OCI-LY3 (cell line): Measurements from ENCODE around the gene APBB3.

Experiments used
- H2AFZ ChIP-seq: fragments of 200-600, 300-600 bp; shearing (Covaris generic); 2 replicates; pipeline ENCODE4 v1.6.0; 2014; ENCODE audit warnings: antibody characterized with exemption, low read depth, low read length
- H3K27ac ChIP-seq: fragments of 200-600, 300-600 bp; sonication (generic); 2 replicates; pipeline ENCODE4 v1.5.1; 2014; ENCODE audit warnings: mild to moderate bottlenecking, low read length, moderate library complexity, mixed read lengths
- H3K27me3 ChIP-seq: fragments of 200-600, 300-600 bp; sonication (generic); 2 replicates; pipeline ENCODE4 v1.6.1; 2014; ENCODE audit warnings: low read depth, low read length, mixed read lengths
- H3K36me3 ChIP-seq: fragments of 200-600, 300-600 bp; sonication (generic); replicated peaks from 2 replicates; pipeline ENCODE3; 2014; ENCODE audit warnings: low read depth, low read length, mixed read lengths
- H3K4me1 ChIP-seq: fragments of 300-600, 200-600 bp; sonication (generic); 2 replicates; pipeline ENCODE4 v1.6.1; 2014; ENCODE audit warnings: low read length, mixed read lengths
- H3K4me2 ChIP-seq: fragments of 200-600, 300-600 bp; sonication (generic); 2 replicates; pipeline ENCODE4 v1.6.1; 2014; ENCODE audit warnings: low read length, mixed read lengths
- H3K4me3 ChIP-seq: fragments of 300-600, 200-600 bp; sonication (generic); 2 replicates; pipeline ENCODE4 v1.5.1; 2014; ENCODE audit warnings: antibody characterized with exemption, mild to moderate bottlenecking, low read length, moderate library complexity
- H3K79me2 ChIP-seq: fragments of 300-600, 200-600 bp; shearing (Covaris generic); 2 replicates; pipeline ENCODE4 v1.6.1; 2014; ENCODE audit warnings: mild to moderate bottlenecking, low read length, mixed read lengths
- H3K9ac ChIP-seq: fragments of 300-600, 200-600 bp; shearing (Covaris generic); 2 replicates; pipeline ENCODE4 v1.6.0; 2014; ENCODE audit warnings: mild to moderate bottlenecking, low read length, moderate library complexity
- H3K9me3 ChIP-seq: fragments of 200-600, 300-600 bp; shearing (Covaris generic); 2 replicates; pipeline ENCODE4 v1.6.1; 2014; ENCODE audit warnings: low read length, mixed read lengths; ENCODE audit not compliant: insufficient read depth
- H4K20me1 ChIP-seq: fragments of 200-600, 300-600 bp; sonication (generic); 2 replicates; pipeline ENCODE4 v1.6.1; 2016; ENCODE audit warnings: low read length, mixed read lengths; ENCODE audit not compliant: insufficient read depth
- EZH2phosphoT487 ChIP-seq: fragments of 200-600 bp; shearing (Covaris generic); IDR thresholded peaks from 2 replicates; pipeline ENCODE4 v1.6.1; 2018; ENCODE audit warnings: antibody characterized with exemption, mixed run types, low read depth
- TF ChIP-seq, protein P1 (sequence below): fragments of 200-600, 300-600 bp; sonication (generic); IDR thresholded peaks from 2 replicates; pipeline ENCODE4 v1.5.1; 2014; ENCODE audit warnings: antibody characterized with exemption, low read length, low read depth

Gene APBB3

GRCh38 chr5:140564196-140565023 is at the start of gene APBB3, which contains the start of gene SLC35A4:
APBB3 (minus strand) TSS chr5:140564598; CDS start chr5:140564245, 353 bp downstream.
SLC35A4 (plus strand) TSS chr5:140564828; CDS start chr5:140567170, 2,342 bp downstream.
- H3K27ac ChIP-seq: peak within 1 kb of the TSS; percentile 60

DNA sequence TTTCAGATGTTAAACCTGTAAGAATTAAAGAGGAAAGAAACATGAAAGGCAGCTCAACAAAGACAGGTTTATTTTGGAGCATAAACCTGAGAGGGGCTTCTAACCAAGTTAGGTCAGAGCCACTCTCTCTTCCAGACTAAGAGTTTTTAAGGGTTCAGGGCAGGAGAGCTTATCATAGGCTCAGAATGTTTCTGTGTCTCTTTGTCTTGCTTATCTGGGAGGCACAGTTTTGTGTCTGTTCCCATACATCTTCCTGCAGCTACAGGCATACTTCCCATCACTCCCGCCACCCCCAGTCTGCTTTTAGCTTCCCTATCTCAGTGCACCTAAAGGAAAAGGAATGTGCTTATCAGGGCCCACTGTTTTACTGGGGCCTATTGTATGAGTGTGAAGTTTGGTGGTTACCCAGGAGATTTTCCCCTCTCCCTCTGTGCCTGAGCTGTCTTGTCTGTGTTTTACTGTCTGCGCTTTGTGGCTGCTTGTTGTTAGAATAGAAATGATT is 46.7 kb upstream of the APBB3 start:
- no peak overlapping the region for H2AFZ ChIP-seq
- H3K27ac ChIP-seq: no peak overlapping the region
- H3K4me1 ChIP-seq: peaks cover 5% of the 10 kb centered on the region; the same call in 1 of the 2 replicates
- H3K9ac ChIP-seq: no peak overlapping the region
- no peak for TF ChIP-seq EZH2phosphoT487
- TF ChIP-seq, protein P1, sequence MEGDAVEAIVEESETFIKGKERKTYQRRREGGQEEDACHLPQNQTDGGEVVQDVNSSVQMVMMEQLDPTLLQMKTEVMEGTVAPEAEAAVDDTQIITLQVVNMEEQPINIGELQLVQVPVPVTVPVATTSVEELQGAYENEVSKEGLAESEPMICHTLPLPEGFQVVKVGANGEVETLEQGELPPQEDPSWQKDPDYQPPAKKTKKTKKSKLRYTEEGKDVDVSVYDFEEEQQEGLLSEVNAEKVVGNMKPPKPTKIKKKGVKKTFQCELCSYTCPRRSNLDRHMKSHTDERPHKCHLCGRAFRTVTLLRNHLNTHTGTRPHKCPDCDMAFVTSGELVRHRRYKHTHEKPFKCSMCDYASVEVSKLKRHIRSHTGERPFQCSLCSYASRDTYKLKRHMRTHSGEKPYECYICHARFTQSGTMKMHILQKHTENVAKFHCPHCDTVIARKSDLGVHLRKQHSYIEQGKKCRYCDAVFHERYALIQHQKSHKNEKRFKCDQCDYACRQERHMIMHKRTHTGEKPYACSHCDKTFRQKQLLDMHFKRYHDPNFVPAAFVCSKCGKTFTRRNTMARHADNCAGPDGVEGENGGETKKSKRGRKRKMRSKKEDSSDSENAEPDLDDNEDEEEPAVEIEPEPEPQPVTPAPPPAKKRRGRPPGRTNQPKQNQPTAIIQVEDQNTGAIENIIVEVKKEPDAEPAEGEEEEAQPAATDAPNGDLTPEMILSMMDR: no peak
- H3K4me2 ChIP-seq: no peak overlapping the region
- H3K4me3 ChIP-seq: no peak overlapping the region
- no peaks in the 10 kb centered on the region for H3K9me3 ChIP-seq
- no peaks in the 10 kb centered on the region for H3K79me2 ChIP-seq
- H4K20me1 ChIP-seq: no peaks in the 10 kb centered on the region
- no peaks in the 10 kb centered on the region for H3K36me3 ChIP-seq
- H3K27me3 ChIP-seq: no peaks in the 10 kb centered on the region

More at GRCh38 chr5:140564196-140565023, at the start of gene APBB3, which contains the start of gene SLC35A4:
- Histone ChIP-seq H3K27me3 (no peaks in the 10 kb centered on the region), H4K20me1 (no peaks in the 10 kb centered on the region), H3K4me3 (peak within 1 kb of the TSS; percentile 100), H3K79me2 (peaks cover 26% of the 10 kb centered on the region), H3K9me3 (no peaks in the 10 kb centered on the region), H3K4me1 (peaks cover 28% of the 10 kb centered on the region), H3K9ac (peak within 1 kb of the TSS; percentile 96), H2AFZ (peak within 1 kb of the TSS; percentile 82; the same call in 1 of the 2 replicates), H3K36me3 (no peaks in the 10 kb centered on the region), H3K4me2 (peak within 1 kb of the TSS; percentile 99)
- no peak for TF ChIP-seq EZH2phosphoT487

DNA sequence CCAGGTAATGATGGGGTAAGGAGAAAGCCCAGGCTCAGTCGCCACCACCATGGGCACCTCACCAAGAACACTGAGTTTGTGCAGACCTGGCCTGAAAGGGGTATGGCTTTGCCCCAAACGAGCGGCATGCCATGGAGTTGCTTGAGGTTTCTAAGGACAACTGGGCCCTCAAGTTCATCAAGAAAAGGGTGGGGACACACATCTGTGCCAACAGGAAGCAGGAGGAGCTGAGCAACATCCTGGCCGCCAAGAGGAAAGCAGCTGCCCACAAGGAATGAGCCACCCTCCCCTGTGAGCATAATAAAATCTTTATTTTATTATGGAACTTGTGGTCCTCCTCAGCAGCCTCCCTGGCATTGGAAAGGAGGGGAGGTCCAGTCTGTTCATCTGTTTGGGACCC is 44.7 kb upstream of the APBB3 start:
- Histone ChIP-seq H3K27ac (no peak overlapping the region), H2AFZ (no peak overlapping the region), H3K27me3 (no peaks in the 10 kb centered on the region), H4K20me1 (no peaks in the 10 kb centered on the region), H3K36me3 (no peaks in the 10 kb centered on the region), H3K79me2 (no peaks in the 10 kb centered on the region), H3K4me2 (no peak overlapping the region), H3K4me1 (peaks cover 5% of the 10 kb centered on the region; the same call in 1 of the 2 replicates), H3K9me3 (no peaks in the 10 kb centered on the region), H3K4me3 (no peak overlapping the region), H3K9ac (no peak overlapping the region)
- TF ChIP-seq, protein P1: no peak
- TF ChIP-seq EZH2phosphoT487: no peak

- no peak for TF ChIP-seq EZH2phosphoT487
- TF ChIP-seq, protein P1: no peak
- Histone ChIP-seq H3K4me1 (peaks cover 5% of the 10 kb centered on the region; the same call in 1 of the 2 replicates), H3K79me2 (no peaks in the 10 kb centered on the region), H3K27me3 (no peaks in the 10 kb centered on the region), H3K36me3 (no peaks in the 10 kb centered on the region), H3K9me3 (no peaks in the 10 kb centered on the region), H4K20me1 (no peaks in the 10 kb centered on the region), H3K4me2 (no peak overlapping the region), H3K9ac (no peak overlapping the region), H2AFZ (no peak overlapping the region), H3K4me3 (no peak overlapping the region), H3K27ac (no peak overlapping the region)
Measured at GRCh38 chr5:140608722-140609121, 44.3 kb upstream of the APBB3 start.
